CD4-positive, alpha-beta T cell treated with Interleukin-6 at 100 ng/mL for 8 hours (primary cell): ENCODE data around the gene SPPL2C.
"Not testable (repeated sequence)": the region's sequence is repeated elsewhere in the genome, so short reads cannot be mapped to it uniquely, and the experiment has no call there.

Source experiments
- DNase-seq: peaks from one replicate; pipeline ENCODE4 v3.0.0-alpha.2; 2020; ENCODE audit warnings: mixed read lengths, low spot score

The SPPL2C gene

GRCh38 chr17:45851022-45851421, 6.3 kb downstream of the SPPL2C start:
- no peak for DNase-seq

- DNase-seq = no peak
Measured at GRCh38 chr17:45851464-45851863, 6.8 kb downstream of the SPPL2C start.

- DNase-seq = no peak
Measured at GRCh38 chr17:45851873-45852272, 7.2 kb downstream of the SPPL2C start.

- peak; percentile 54 for DNase-seq
Measured at GRCh38 chr17:45852535-45853297, 8.0 kb downstream of the SPPL2C start.

GRCh38 chr17:45854209-45854608, 9.5 kb downstream of the SPPL2C start:
- DNase-seq = no peak

GRCh38 chr17:45855691-45856336, 11.1 kb downstream of the SPPL2C start:
- no peak for DNase-seq

GRCh38 chr17:45857977-45858708, 13.5 kb downstream of the SPPL2C start:
- no peak for DNase-seq

GRCh38 chr17:45861165-45861564, 16.5 kb downstream of the SPPL2C start:
- no peak for DNase-seq

- not testable (repeated sequence) for DNase-seq
Measured at GRCh38 chr17:45862127-45862526, 17.4 kb downstream of the SPPL2C start.

GRCh38 chr17:45863857-45864654, 19.4 kb downstream of the SPPL2C start:
- no peak for DNase-seq

GRCh38 chr17:45867171-45867570, 22.5 kb downstream of the SPPL2C start:
- DNase-seq = no peak

- no peak for DNase-seq
Measured at GRCh38 chr17:45867702-45868101, 23.0 kb downstream of the SPPL2C start.

GRCh38 chr17:45868276-45868675, 23.6 kb downstream of the SPPL2C start:
- DNase-seq = no peak

GRCh38 chr17:45869676-45870341, 25.1 kb downstream of the SPPL2C start:
- DNase-seq = no peak

GRCh38 chr17:45870342-45870974, 25.8 kb downstream of the SPPL2C start:
- no peak for DNase-seq

- no peak for DNase-seq
Measured at GRCh38 chr17:45871718-45872117, 27.0 kb downstream of the SPPL2C start.

- peak; percentile 30 for DNase-seq
Measured at GRCh38 chr17:45873728-45874127, 29.0 kb downstream of the SPPL2C start.

GRCh38 chr17:45874151-45874550, 29.5 kb downstream of the SPPL2C start:
- no peak for DNase-seq

- no peak for DNase-seq
Measured at GRCh38 chr17:45876539-45876938, 31.9 kb downstream of the SPPL2C start.

GRCh38 chr17:45877467-45877866, 32.8 kb downstream of the SPPL2C start:
- DNase-seq = no peak

- no peak for DNase-seq
Measured at GRCh38 chr17:45883063-45883462, 38.4 kb downstream of the SPPL2C start.
